Stomach (tissue), 9 donors: ENCODE data around the gene ZNF275. TPM values are rescaled to one million over a fixed set of nuclear protein-coding genes. Genes with fewer than 3 reads are reported as not detected.

Experiments used
- DNase-seq, 2 donors: peaks; one replicate each; pipeline versions ENCODE4 v3.0.0 to v3.0.0-alpha.2; 2013 to 2019
- H3K27ac ChIP-seq, 5 donors: fragments of 200-600 bp in 4 of 5; sonication (generic) in 4 of 5; one replicate each; pipeline ENCODE4 v1.5.1; 2013 to 2019; ENCODE audit warnings: mild to moderate bottlenecking in 1 of 5, moderate library complexity in 1 of 5
- H3K27me3 ChIP-seq, 3 donors: fragments of 200-600 bp; sonication (generic); one replicate each; pipeline ENCODE4 v1.5.1; 2017 to 2019; ENCODE audit warnings: mixed run types in 1 of 3
- H3K36me3 ChIP-seq, 4 donors: fragments of 200-600 bp; sonication (generic); 1 replicate in 3 of 4; 2 replicates in 1 of 4; pipeline ENCODE4 v1.5.1; 2016 to 2019
- H3K4me1 ChIP-seq, 4 donors: fragments of 200-600 bp; sonication (generic); one replicate each; pipeline ENCODE4 v1.5.1; 2016 to 2019
- H3K4me3 ChIP-seq, 4 donors: fragments of 200-600 bp; sonication (generic) in 3 of 4; one replicate each; pipeline ENCODE4 v1.5.1; 2016 to 2019; ENCODE audit warnings: mild to moderate bottlenecking in 1 of 4
- H3K9me3 ChIP-seq, 4 donors: fragments of 200-600 bp; sonication (generic); one replicate each; pipeline ENCODE4 v1.5.1; 2016 to 2019
- EP300 ChIP-seq: sonication (generic); formaldehyde crosslinking; IDR thresholded peaks from one replicate; pipeline ENCODE4 v1.6.1; 2017; ENCODE audit warnings: antibody characterized with exemption
- POLR2A ChIP-seq, 4 donors: fragments of 450-650 bp; IDR thresholded peaks; one replicate each; pipeline ENCODE4 v1.6.1; 2016; ENCODE audit warnings: antibody characterized with exemption in 4 of 4, control low read depth in 2 of 4, mild to moderate bottlenecking in 1 of 4, moderate library complexity in 1 of 4
- POLR2AphosphoS5 ChIP-seq, 3 donors: sonication (generic); formaldehyde crosslinking; IDR thresholded peaks; one replicate each; pipeline ENCODE4 v1.6.1; 2016; ENCODE audit warnings: antibody characterized with exemption in 3 of 3
- WGBS, 5 donors: extraction: QIAGEN DNeasy Blood & Tissue Kit in 3 of 5; methylation state at CpG; one replicate each; pipeline versions ENCODE4 v1.1.5 to v1.1.7; 2013 to 2018; 5-methylcytosine and 5-hydroxymethylcytosine counted together
- intact Hi-C: fragments of 100-400 bp; cut with DNase I; formaldehyde crosslinking; loops from one replicate; pipeline ENCODE4 v1.15.1; 2023; ENCODE audit warnings: low total_unique reads
- polyA plus RNA-seq, 3 donors: library from polyadenylated mRNA; stranded (reverse); fragments of 200-250 nt; gene quantifications; one replicate each; pipeline ENCODE4 v1.2.3, GENCODE V29; 2013
- total RNA-seq, 5 donors: library from RNA; depleted of rRNA; stranded (reverse); fragments of >200 nt; gene quantifications; one replicate each; pipeline versions ENCODE4 v1.1.0 to v1.2.3, GENCODE V29; 2014 to 2016
- TF ChIP-seq, protein P1 (sequence below), 7 experiments: fragments of 450-650 bp in 4 of 7; fragments of 200-600 bp in 3 of 7; sonication (generic) in 3 of 7; IDR thresholded peaks; one replicate each; pipeline ENCODE4 v1.5.1; 2016 to 2019; ENCODE audit warnings: antibody characterized with exemption in 7 of 7, control low read depth in 2 of 7, mild to moderate bottlenecking in 1 of 7
- donor health status: healthy with polysubstance abuse.
- donor health status: Bipolar disorder and iron deficiency.
- donor health status: healthy.

Gene ZNF275
- total and polyA plus RNA-seq, 8 donors, result 0.87 to 13.4 (median 3.7) TPM

DNA sequence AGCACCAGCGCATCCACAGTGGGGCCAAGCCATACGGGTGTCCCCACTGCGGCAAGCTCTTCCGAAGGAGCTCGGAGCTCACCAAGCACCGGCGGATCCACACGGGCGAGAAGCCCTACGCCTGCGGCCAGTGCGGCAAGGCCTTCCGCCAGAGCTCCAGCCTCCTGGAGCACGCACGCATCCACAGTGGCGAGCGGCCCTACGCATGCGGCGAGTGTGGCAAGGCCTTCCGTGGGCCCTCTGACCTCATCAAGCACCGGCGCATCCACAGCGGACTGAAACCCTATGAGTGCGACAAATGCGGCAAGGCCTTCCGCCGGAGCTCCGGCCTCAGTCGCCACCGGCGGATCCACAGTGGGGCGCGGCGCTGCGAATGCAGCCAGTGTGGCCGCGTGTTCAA, 13.6 kb downstream of the ZNF275 start:
- Histone ChIP-seq H3K27ac (no peak overlapping the region), H3K36me3 (peaks cover 0 to 67% (median 55%) of the 10 kb centered on the region in 4 donors), H3K4me1 (no peaks in the 10 kb centered on the region), H3K27me3 (no peaks in the 10 kb centered on the region), H3K9me3 (peaks cover 0 to 5% (median 0%) of the 10 kb centered on the region in 4 donors), H3K4me3 (no peak overlapping the region)
- DNase-seq, result no peak
- 89 to 98% (median 97%) methylated on average over 14 to 38 of the region's 38 CpGs for WGBS, 5 donors
- TF ChIP-seq POLR2A (IDR thresholded peaks at IDR 0.05) (no peak), POLR2AphosphoS5 (IDR thresholded peaks at IDR 0.05) (no peak), EP300 (no peak)
- TF ChIP-seq, protein P1, sequence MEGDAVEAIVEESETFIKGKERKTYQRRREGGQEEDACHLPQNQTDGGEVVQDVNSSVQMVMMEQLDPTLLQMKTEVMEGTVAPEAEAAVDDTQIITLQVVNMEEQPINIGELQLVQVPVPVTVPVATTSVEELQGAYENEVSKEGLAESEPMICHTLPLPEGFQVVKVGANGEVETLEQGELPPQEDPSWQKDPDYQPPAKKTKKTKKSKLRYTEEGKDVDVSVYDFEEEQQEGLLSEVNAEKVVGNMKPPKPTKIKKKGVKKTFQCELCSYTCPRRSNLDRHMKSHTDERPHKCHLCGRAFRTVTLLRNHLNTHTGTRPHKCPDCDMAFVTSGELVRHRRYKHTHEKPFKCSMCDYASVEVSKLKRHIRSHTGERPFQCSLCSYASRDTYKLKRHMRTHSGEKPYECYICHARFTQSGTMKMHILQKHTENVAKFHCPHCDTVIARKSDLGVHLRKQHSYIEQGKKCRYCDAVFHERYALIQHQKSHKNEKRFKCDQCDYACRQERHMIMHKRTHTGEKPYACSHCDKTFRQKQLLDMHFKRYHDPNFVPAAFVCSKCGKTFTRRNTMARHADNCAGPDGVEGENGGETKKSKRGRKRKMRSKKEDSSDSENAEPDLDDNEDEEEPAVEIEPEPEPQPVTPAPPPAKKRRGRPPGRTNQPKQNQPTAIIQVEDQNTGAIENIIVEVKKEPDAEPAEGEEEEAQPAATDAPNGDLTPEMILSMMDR (IDR thresholded peaks at IDR 0.05), result no peak
- intact Hi-C loops, result no loop called here

GRCh38 chrX:153348421-153348820, 14.5 kb downstream of the ZNF275 start:
- no peaks in the 10 kb centered on the region for H3K9me3 ChIP-seq
- intact Hi-C loops, result no loop called here
- no peak overlapping the region for H3K4me3 ChIP-seq
- peaks cover 0 to 67% (median 53%) of the 10 kb centered on the region in 4 donors for H3K36me3 ChIP-seq
- 79 to 94% (median 89%) methylated on average over 8 of the region's 8 CpGs for WGBS, 5 donors
- H3K27me3 ChIP-seq, result no peaks in the 10 kb centered on the region
- no peak overlapping the region for H3K27ac ChIP-seq
- no peak for DNase-seq
- TF ChIP-seq, protein P1 (IDR thresholded peaks at IDR 0.05), result no peak
- TF ChIP-seq EP300 (no peak), POLR2A (IDR thresholded peaks at IDR 0.05) (no peak), POLR2AphosphoS5 (IDR thresholded peaks at IDR 0.05) (no peak)
- H3K4me1 ChIP-seq, result no peaks in the 10 kb centered on the region

DNA sequence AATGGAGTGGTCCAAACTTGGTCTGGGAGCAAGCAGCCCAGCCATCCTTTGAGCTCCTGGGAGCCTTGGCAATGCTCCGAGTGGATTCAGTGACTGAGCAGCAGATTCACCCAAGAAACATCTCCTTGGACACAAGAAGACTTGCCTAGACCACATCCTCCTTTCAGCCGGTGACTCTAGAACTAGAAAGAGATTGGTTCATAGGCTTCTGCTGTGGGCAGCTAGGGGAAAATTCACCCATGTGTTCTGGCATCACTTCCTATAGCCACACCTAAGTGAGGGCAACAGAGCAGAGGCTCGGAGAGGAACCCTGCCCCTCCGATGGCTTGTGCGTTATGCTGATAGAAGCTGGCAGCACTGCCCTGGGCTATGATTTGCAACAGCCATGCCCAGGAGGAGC, 16.0 kb downstream of the ZNF275 start:
- no peak for DNase-seq
- Histone ChIP-seq H3K9me3 (no peaks in the 10 kb centered on the region), H3K4me3 (no peak overlapping the region), H3K4me1 (no peaks in the 10 kb centered on the region), H3K27ac (no peak overlapping the region), H3K36me3 (peaks cover 0 to 55% (median 44%) of the 10 kb centered on the region in 4 donors), H3K27me3 (no peaks in the 10 kb centered on the region)
- 90 to 96% (median 93%) methylated on average over 5 of the region's 5 CpGs for WGBS, 5 donors
- intact Hi-C loops, result no loop called here
- TF ChIP-seq POLR2A (IDR thresholded peaks at IDR 0.05) (no peak), EP300 (no peak), POLR2AphosphoS5 (IDR thresholded peaks at IDR 0.05) (no peak)
- TF ChIP-seq, protein P1 (IDR thresholded peaks at IDR 0.05), result no peak

DNA sequence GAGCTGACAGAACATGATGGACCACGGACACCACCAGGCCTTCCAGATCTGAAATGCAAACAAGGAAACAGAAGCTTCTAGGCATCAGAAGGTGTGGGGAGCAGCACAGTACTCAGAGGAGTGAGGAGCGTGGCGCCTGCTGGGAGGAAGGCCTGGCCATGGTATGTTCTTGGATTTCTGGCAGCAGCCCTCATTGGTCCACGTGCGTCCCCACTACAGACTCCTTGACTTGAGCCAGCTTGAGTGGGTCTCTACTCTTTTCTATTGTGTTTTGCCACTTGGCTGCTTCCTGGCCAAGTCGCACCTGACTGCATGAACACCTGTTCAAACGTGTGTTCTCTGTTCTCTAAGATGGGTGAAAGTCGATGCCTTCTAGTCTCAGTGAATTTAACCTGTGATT, 18.0 kb downstream of the ZNF275 start:
- no peak overlapping the region for H3K27ac ChIP-seq
- intact Hi-C loops, result no loop called here
- H3K27me3 ChIP-seq, result no peaks in the 10 kb centered on the region
- H3K4me1 ChIP-seq, result no peaks in the 10 kb centered on the region
- no peak for DNase-seq
- no peak overlapping the region for H3K4me3 ChIP-seq
- peaks cover 0 to 34% (median 30%) of the 10 kb centered on the region in 4 donors for H3K36me3 ChIP-seq
- H3K9me3 ChIP-seq, result peaks cover 0 to 15% (median 8%) of the 10 kb centered on the region in 4 donors
- 77 to 86% (median 81%) methylated on average over 3 to 8 of the region's 8 CpGs for WGBS, 5 donors
- TF ChIP-seq, protein P1 (IDR thresholded peaks at IDR 0.05), result no peak
- TF ChIP-seq EP300 (no peak), POLR2AphosphoS5 (IDR thresholded peaks at IDR 0.05) (no peak), POLR2A (IDR thresholded peaks at IDR 0.05) (no peak)
